ENCODE measurements around the gene CLSTN2.

The CLSTN2 gene

GRCh38 chr3:140153736-140154135 is 218.8 kb downstream of the CLSTN2 start:
- no peak for DNase-seq

- no peak for DNase-seq
Measured at GRCh38 chr3:140157161-140157560, 222.2 kb downstream of the CLSTN2 start.

- no peak for DNase-seq
Measured at GRCh38 chr3:140159646-140160045, 224.7 kb downstream of the CLSTN2 start.

DNA sequence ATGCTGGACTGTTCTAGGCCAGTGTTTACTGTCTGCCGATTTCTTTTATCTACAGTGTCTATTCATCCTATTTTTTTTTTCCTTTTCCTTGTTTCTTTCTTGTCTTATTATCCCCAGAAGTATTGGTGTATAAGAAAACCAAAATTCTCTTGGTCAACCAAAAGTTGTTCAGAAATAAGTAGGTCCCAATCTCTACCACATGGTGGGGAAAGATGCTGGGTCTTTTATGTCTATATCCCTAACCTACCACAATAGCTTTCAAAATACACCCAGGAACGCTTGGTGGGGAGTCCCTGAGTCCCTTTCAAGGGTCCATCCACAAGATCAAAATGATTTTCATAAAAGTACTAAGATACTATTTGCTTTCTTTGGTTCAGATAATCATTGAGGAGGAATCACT is 225.6 kb downstream of the CLSTN2 start:
- DNase-seq: peak; percentile 34

DNA sequence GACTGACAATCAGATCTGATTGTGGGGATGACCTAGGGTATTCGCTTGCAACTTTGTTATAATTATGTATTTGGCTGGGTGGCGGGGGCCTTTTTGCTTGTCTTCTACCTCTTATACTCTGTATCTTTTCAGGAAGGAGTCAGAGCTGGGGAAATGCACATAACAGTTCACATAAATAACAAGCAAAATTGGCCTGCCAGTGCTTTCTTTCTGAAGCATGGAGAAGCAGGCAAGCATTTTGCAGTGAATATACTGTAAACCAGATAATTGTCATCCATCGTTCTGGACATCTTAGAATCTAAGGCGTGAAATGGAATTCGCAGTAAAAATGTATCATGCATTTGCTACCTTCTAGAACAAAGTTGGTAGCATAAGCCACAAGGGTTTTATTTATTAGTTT is 227.6 kb downstream of the CLSTN2 start:
- no peak for DNase-seq

- no peak for DNase-seq
Measured at GRCh38 chr3:140163159-140163763, 228.3 kb downstream of the CLSTN2 start.

- DNase-seq: no peak
Measured at GRCh38 chr3:140164156-140164555, 229.2 kb downstream of the CLSTN2 start.

GRCh38 chr3:140164922-140165590 is 230.1 kb downstream of the CLSTN2 start:
- DNase-seq: no peak

DNA sequence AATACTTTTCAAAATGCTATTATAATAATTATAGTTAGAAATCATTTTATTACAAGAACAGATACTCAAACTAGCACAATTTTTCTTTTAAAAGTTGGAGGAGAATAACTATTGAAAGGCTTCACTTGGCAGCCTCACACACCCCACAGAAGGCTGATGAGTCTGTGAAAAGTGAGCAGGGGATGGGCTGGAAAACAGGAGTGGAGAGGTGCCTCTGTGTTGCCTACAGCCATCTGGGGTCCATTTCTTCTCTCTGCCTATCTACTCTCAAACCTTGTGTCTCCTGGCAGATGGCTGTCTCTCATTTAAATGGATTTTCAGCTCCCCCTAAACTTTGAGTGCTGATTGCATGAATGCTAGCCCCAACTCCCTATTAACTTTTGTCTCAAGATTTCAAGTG is 230.8 kb downstream of the CLSTN2 start:
- no peak for DNase-seq

DNA sequence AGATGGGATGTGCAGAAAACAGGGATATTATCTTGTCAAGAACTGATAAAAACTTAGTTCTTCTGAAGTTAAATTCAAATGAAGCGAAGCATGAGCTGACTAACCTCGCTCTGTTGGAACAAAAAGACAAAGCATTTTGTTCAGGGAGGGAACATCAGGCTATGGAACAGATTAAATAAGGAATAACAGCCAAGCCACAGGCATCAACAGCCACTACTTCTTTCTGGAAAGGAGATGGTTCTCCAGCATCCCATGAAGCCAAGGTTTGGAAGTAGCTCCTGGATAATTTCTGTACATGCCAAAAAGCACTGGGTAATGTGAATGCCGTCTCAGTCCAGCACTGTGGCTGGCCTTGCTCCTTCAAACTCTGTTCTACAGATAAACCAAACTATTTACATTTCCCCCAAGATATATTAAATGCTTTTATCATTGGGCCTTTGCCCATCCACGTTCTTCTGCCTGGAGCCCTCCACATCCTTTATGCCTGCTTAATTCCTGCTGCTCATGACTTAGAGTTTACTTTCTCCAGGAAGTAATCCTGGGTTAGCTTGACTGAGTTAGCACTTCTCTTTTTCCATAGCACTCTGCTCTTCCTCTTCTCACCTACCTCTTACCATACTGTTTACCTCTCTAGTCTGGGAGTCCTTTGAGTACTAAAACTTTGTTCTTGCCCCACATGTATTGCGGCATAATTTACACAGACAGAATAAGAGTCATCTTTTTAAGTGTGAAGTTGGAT is 232.0 kb downstream of the CLSTN2 start:
- no peak for DNase-seq

DNA sequence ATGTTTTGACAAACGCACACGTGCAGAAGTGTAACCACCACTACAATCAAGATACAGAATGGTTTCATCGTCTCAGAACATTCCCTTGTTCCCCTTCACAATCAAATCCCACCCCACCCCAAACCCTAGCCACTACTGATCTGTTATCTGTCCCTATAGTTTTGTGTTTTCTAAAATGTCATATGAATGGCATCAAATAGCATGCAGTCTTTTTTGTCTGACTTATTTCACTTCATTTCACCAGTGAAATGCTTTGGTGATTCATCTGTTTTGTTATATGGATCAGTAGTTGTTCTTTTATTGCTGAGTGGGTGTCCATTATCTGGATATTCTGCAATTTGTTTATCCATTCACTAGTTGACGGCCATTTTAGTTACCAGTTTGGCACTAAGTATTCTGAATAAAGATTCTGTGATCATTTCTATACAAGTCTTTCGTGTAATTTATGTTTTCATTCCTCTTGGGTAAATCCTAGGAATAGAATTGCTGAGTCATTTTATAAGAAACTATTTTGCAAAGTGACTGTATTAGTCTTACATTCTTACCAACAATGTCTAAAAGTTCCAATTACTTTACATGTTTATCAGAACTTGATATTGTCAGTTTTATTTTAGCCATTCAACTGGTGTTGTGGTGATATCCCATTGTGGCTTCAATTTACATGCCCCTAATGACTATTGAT is 232.8 kb downstream of the CLSTN2 start:
- DNase-seq: no peak

GRCh38 chr3:140170612-140171011 is 235.6 kb downstream of the CLSTN2 start:
- DNase-seq: no peak

- no peak for DNase-seq
Measured at GRCh38 chr3:140176526-140176925, 241.5 kb downstream of the CLSTN2 start.

DNA sequence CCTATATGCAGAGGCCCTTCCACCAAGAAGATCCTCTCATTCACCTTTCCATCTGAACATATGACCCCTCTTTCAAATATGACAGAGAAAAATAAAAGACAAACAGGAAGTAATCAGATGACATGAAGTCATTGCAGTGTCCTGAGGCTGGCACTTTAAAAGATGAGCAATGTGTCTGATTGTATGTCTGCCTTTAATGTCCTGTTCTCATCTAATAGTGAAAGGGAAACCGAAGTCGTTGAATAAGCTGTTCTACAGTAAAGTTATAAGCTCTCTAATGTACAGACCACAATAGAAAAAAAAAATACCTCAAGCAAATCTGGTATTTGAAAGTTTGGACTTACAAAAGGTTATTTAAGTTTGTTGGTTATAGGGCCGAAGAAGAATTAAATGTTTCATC is 243.0 kb downstream of the CLSTN2 start:
- DNase-seq: no peak

DNA sequence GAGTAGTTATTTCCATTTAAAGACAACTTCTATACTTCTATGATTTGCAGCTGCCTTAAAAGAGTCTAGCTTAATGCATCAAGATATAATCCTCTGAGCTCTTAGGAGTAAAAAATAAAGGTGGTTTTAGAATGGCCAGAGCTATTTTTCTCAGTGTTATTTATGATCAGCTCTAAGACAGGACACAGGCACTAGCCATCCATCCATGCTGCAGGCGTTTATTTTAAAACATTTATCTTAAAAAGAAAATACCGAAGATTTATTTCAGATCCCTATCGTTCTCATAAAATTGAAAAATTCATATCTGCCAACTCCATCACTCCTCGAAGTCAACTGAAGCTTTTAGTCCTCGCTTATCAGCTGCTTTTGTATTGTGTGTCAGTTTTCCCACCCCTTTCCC is 243.5 kb downstream of the CLSTN2 start:
- no peak for DNase-seq

DNA sequence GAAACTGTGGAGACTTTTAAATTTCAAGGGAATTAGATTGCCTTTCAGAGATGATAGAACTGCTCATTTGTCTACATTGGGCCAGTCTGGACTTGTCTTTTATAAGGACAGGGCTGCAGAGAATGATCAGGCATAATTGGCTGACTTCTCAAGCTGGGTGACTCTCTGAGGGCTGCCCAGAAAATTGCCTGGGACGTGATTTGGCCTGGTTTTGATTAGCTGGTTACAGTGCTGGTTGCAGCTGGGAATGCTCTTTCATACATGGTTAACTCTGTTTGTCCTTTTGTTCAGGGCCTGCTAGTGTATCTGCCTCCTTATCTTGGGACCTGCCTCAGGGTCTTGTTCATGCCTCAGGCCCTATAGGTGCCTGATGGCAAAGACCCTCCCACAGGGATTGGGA is 245.6 kb downstream of the CLSTN2 start:
- DNase-seq: peak; percentile 95

- no peak for DNase-seq
Measured at GRCh38 chr3:140185375-140185774, 250.4 kb downstream of the CLSTN2 start.

DNA sequence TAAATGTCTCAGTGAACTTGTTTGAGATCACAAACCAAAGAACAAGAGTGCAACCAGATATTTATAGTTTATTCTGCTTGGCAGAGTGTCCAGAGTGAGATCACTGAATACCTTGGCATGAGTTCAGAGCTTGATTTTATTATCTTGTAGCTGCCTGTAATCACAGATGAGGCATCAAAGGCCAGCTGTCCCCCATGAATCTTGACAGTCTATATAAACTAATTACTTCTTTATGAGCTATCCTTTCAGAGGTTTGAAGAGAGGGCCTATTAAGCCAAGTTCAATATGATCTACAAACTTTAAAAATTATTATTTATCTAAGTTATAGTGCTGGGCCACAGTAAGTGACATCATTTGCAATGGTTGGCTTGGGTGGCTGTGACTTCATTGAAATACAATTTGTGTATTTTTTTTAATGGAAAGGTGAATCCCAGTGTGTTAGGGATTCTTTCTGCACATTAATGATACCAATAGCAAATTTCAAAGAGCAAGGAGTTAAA is 251.5 kb downstream of the CLSTN2 start:
- peak; percentile 78 for DNase-seq

DNA sequence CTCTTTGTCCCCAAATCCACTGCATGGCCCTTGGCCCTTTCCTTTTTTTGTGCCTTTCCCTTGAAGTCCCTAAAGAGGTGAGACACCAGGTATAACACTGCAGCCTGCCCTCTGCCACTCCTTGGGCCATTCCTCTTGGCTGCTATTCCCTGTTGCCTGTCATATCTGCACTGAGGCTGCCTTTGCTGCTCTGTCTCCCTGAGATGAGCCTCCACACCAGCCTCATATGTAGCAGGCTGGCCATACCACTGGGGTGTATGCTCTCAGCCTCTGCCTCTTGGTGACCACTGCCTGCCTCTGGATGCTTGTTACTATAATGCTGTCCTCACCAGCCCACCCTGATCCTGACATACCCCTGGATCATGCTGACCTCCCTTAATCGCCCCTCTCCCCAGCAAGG is 252.0 kb downstream of the CLSTN2 start:
- DNase-seq: no peak

DNA sequence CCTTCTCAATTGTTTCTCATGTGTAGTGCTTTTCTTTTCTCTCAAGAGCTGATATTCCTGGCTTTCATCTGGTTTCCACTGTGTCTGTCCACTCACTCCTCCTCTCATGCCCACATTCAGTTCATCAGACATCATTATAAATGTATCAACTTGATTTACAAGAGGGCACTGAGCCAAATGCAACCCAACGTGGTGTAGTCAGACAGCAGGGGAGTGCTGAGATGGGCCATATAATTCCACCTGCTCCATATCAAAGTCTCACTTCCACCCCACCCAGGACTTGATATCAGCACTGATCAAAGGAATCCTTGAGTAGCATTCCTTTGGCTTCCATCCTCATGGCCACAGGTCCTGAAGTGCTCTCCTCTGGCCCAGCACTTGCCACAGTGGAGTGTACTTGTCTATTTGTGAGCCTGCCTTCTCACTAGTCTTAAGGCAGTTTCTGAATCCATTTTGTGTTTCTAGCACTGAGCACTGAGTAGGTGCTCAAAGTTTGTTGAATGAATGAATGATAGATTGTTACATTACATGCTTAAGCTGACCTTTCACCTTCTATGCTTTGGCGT is 252.8 kb downstream of the CLSTN2 start:
- DNase-seq: no peak

- no peak for DNase-seq
Measured at GRCh38 chr3:140188285-140188684, 253.3 kb downstream of the CLSTN2 start.

DNA sequence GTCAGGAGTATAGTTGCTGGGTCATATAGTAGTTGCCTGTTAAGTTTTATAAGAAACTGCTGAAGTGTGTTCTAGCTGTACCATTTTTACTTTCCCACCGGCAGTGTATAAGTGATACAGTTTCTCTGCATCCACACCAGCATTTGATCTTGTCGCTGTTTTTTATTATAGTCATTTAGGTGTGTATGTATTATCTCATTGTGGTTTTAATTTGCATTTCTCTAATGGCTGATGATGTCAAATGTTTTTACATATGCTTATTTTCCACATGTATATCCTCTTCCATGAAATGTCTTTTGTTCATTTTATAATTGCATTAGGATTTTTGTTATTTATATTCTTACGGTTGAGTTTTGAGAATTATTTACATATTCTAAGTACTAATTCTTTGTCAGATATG is 254.3 kb downstream of the CLSTN2 start:
- no peak for DNase-seq

DNA sequence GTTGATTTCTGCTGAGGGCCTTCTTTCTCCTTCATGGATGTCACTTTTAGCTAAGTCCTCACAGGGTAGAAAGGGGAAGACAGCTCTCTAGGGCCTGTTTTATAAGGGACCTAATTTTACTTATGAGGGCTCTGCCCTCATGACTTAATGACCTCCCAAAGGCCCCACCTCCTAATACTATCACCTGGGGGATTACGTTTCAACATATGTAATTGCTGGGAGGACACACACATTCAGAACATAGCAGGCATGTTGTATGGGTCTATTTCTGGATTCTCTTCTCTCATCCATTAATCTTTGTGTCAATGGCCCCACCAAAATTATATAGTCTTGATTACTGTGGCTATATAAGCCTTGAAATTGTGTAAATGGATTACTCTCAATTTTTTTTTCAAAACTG is 255.0 kb downstream of the CLSTN2 start:
- peak; percentile 62 for DNase-seq

All from NCI-H146 (cell line).